ENCODE data around the gene AVPI1.
"Not testable (repeated sequence)": the region's sequence is repeated elsewhere in the genome, so short reads cannot be mapped to it uniquely, and the experiment has no call there.

AVPI1 gene

DNA sequence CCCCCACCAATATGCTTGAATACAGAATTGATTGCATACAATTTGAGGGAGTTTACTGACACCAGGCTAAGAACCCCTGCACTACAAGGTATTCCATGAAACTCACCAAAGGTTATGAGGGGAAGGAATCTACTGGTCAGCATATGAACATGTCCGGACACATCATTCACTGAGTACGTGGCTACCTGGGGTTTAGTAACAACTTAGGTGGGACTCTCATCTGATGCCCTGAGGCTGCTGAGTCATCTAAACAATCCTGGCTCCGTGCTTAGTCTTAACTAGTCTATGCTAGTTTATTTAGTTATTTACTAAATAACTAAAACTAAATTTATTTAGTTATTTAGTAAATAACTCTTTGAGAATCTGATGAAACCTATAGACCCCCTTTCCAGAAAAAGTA, 35.3 kb downstream of the AVPI1 start:
- no peaks in the 10 kb centered on the region for H4K20me1 ChIP-seq (ENCODE audit: low read depth, low read length)
- no peak overlapping the region for H3K4me2 ChIP-seq (ENCODE audit: low read depth, low read length, poor library complexity, severe bottlenecking)
- H3F3A ChIP-seq (ENCODE audit: insufficient read depth), result no peaks in the 10 kb centered on the region
- no peaks in the 10 kb centered on the region for H3K9me3 ChIP-seq (ENCODE audit: insufficient read depth, low read length)
- no peak overlapping the region for H2AFZ ChIP-seq (ENCODE audit: low read depth, low read length, severe bottlenecking)
- no peaks in the 10 kb centered on the region for H3K27me3 ChIP-seq (ENCODE audit: low read length)
- 0 out of 2 replicates have a peak, but pooled peaks cover 18% of the 10 kb centered on the region for H3K79me2 ChIP-seq (ENCODE audit: insufficient read depth, low read length)
- H3K9ac ChIP-seq (ENCODE audit: low read length), result no peak overlapping the region
- no peak overlapping the region for H3K4me3 ChIP-seq (ENCODE audit: insufficient read depth, low read length, poor library complexity, severe bottlenecking)
- H3K9me2 ChIP-seq (replicated peaks; ENCODE audit: insufficient read depth, low read length), result no peaks in the 10 kb centered on the region
- H3K27ac ChIP-seq (ENCODE audit: low read depth, low read length), result no peak overlapping the region
- H3K36me3 ChIP-seq (ENCODE audit: low read length), result peaks cover 8% of the 10 kb centered on the region; the same call in 1 of the 2 replicates
- TF ChIP-seq EZH2phosphoT487 (conservative IDR thresholded peaks at IDR 0.05; ENCODE audit: low read length), result no peak
- TF ChIP-seq, protein P1, sequence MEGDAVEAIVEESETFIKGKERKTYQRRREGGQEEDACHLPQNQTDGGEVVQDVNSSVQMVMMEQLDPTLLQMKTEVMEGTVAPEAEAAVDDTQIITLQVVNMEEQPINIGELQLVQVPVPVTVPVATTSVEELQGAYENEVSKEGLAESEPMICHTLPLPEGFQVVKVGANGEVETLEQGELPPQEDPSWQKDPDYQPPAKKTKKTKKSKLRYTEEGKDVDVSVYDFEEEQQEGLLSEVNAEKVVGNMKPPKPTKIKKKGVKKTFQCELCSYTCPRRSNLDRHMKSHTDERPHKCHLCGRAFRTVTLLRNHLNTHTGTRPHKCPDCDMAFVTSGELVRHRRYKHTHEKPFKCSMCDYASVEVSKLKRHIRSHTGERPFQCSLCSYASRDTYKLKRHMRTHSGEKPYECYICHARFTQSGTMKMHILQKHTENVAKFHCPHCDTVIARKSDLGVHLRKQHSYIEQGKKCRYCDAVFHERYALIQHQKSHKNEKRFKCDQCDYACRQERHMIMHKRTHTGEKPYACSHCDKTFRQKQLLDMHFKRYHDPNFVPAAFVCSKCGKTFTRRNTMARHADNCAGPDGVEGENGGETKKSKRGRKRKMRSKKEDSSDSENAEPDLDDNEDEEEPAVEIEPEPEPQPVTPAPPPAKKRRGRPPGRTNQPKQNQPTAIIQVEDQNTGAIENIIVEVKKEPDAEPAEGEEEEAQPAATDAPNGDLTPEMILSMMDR (IDR thresholded peaks at IDR 0.05; ENCODE audit: insufficient read depth, low read length, poor library complexity, severe bottlenecking), result no peak

DNA sequence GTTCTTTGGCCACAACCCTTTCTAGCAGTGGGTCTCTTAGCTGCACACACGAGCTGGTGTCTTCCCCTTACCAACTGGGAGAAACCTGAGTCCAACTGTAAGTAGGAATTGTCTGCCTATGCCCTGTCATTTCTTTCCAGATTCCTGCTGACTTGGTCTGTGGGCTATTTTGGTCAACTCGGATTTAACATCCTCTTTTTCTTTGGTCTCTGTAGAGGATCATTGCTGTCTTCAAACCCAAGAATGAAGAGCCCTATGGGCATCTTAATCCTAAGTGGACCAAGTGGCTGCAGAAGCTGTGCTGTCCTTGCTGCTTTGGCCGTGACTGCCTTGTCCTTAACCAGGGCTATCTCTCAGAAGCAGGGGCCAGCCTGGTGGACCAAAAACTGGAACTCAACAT, 36.3 kb downstream of the AVPI1 start:
- Histone ChIP-seq H3K79me2 (ENCODE audit: insufficient read depth, low read length) (0 out of 2 replicates have a peak, but pooled peaks cover 18% of the 10 kb centered on the region), H3K36me3 (ENCODE audit: low read length) (peaks cover 8% of the 10 kb centered on the region; the same call in 1 of the 2 replicates), H3K9ac (ENCODE audit: low read length) (no peak overlapping the region)

DNA sequence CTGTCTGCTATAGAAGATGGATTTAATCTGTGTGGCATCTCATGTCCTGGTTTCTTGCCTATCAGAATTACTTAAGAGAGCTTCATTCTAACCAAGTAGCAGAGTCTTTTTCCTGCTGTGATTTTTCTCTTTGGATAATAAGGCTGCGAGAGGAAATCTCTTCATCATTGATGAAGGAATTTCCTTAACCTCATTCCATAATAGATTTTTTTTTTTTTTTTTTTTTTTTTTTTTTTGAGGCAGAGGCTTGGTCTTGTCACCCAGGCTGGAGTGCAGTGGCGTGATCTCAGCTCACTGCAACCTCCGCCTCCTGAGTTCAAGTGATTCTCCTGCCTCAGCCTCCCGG, 37.7 kb downstream of the AVPI1 start:
- not testable (repeated sequence) for H3K4me2 ChIP-seq (ENCODE audit: low read depth, low read length, poor library complexity, severe bottlenecking); H3K27ac ChIP-seq (ENCODE audit: low read depth, low read length); H3K9me2 ChIP-seq (replicated peaks; ENCODE audit: insufficient read depth, low read length); H3K4me3 ChIP-seq (ENCODE audit: insufficient read depth, low read length, poor library complexity, severe bottlenecking); H3F3A ChIP-seq (ENCODE audit: insufficient read depth); H3K9me3 ChIP-seq (ENCODE audit: insufficient read depth, low read length); H3K36me3 ChIP-seq (ENCODE audit: low read length); H3K9ac ChIP-seq (ENCODE audit: low read length); H4K20me1 ChIP-seq (ENCODE audit: low read depth, low read length); H3K27me3 ChIP-seq (ENCODE audit: low read length); H2AFZ ChIP-seq (ENCODE audit: low read depth, low read length, severe bottlenecking)
- H3K79me2 ChIP-seq (ENCODE audit: insufficient read depth, low read length), result 0 out of 2 replicates have a peak, but pooled peaks cover 18% of the 10 kb centered on the region

More for the DNA sequence above, 36.3 kb downstream of the AVPI1 start:
- no peaks in the 10 kb centered on the region for H3F3A ChIP-seq (ENCODE audit: insufficient read depth)
- H2AFZ ChIP-seq (ENCODE audit: low read depth, low read length, severe bottlenecking), result no peak overlapping the region
- TF ChIP-seq EZH2phosphoT487 (conservative IDR thresholded peaks at IDR 0.05; ENCODE audit: low read length), result no peak
- TF ChIP-seq, protein P1 (IDR thresholded peaks at IDR 0.05; ENCODE audit: insufficient read depth, low read length, poor library complexity, severe bottlenecking), result no peak
- H4K20me1 ChIP-seq (ENCODE audit: low read depth, low read length), result no peaks in the 10 kb centered on the region
- no peak overlapping the region for H3K27ac ChIP-seq (ENCODE audit: low read depth, low read length)
- no peaks in the 10 kb centered on the region for H3K27me3 ChIP-seq (ENCODE audit: low read length)
- H3K9me3 ChIP-seq (ENCODE audit: insufficient read depth, low read length), result no peaks in the 10 kb centered on the region
- no peaks in the 10 kb centered on the region for H3K9me2 ChIP-seq (replicated peaks; ENCODE audit: insufficient read depth, low read length)
- H3K4me2 ChIP-seq (ENCODE audit: low read depth, low read length, poor library complexity, severe bottlenecking), result no peak overlapping the region
- no peak overlapping the region for H3K4me3 ChIP-seq (ENCODE audit: insufficient read depth, low read length, poor library complexity, severe bottlenecking)

DNA sequence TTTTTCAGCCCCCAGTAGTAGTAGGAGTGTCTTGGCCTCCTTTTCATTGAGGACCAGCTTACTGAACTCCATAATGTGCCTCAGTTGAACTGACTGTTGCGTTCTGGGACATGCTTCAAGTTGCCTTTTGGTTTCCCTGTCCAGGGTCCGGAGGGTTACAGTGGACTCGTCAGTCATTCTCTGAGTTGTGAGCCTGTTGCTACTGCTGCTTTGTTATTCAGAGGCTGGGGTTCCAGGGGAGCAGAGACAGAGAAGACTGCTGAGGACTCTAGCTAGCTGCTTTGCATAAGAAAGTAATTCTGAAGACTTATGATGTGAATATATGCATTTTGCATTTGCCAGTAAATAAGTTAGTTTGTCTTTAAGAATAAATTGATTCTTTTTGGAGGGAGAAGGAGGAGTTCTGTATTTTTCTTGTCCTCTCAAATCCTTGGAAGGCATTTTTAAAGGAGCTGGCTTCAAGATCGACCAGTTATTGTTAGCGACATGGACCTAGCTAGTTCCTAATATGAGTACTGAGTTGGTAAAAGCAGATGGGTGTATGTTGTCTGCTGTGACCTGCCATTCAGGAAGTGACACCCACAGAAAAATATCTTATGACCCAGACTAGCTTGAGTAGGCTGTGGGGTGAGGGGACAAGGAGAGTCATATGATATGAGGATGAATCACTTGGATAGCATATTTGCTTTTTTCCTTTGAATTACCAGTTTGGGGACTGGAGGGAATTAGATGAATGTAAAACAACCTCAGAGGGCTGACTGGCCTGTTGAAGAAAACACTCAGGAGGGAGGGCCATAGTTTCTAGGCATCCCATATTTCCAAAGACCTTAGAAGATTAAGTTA, 38.3 kb downstream of the AVPI1 start:
- H3K4me2 ChIP-seq (ENCODE audit: low read depth, low read length, poor library complexity, severe bottlenecking), result no peak overlapping the region

More for the DNA sequence above, 38.3 kb downstream of the AVPI1 start:
- no peak overlapping the region for H3K27ac ChIP-seq (ENCODE audit: low read depth, low read length)
- no peak overlapping the region for H3K4me3 ChIP-seq (ENCODE audit: insufficient read depth, low read length, poor library complexity, severe bottlenecking)
- peaks cover 18% of the 10 kb centered on the region; the same call in 1 of the 2 replicates for H3K79me2 ChIP-seq (ENCODE audit: insufficient read depth, low read length)
- H3K36me3 ChIP-seq (ENCODE audit: low read length), result 0 out of 2 replicates have a peak, but pooled peaks cover 5% of the 10 kb centered on the region
- H2AFZ ChIP-seq (ENCODE audit: low read depth, low read length, severe bottlenecking), result no peak overlapping the region
- no peaks in the 10 kb centered on the region for H4K20me1 ChIP-seq (ENCODE audit: low read depth, low read length)
- H3K9me2 ChIP-seq (replicated peaks; ENCODE audit: insufficient read depth, low read length), result no peaks in the 10 kb centered on the region
- no peak overlapping the region for H3K9ac ChIP-seq (ENCODE audit: low read length)
- no peak for TF ChIP-seq EZH2phosphoT487 (conservative IDR thresholded peaks at IDR 0.05; ENCODE audit: low read length)
- TF ChIP-seq, protein P1 (IDR thresholded peaks at IDR 0.05; ENCODE audit: insufficient read depth, low read length, poor library complexity, severe bottlenecking), result no peak
- no peaks in the 10 kb centered on the region for H3K27me3 ChIP-seq (ENCODE audit: low read length)
- no peaks in the 10 kb centered on the region for H3K9me3 ChIP-seq (ENCODE audit: insufficient read depth, low read length)
- H3F3A ChIP-seq (ENCODE audit: insufficient read depth), result no peaks in the 10 kb centered on the region
